GM12878 (cell line): ENCODE results near the gene LRRC7.

Experiments used
- ATF7 ChIP-seq: fragments of 450-650 bp; IDR thresholded peaks from 2 replicates; pipeline ENCODE4 v1.6.1; 2016; ENCODE audit warnings: low read depth, mild to moderate bottlenecking
- CHD2 ChIP-seq: IDR thresholded peaks from 2 replicates; pipeline ENCODE4 v1.6.1; 2011; ENCODE audit warnings: low read depth, low read length, improper control_type of control experiment, borderline replicate concordance
- CTCF ChIP-seq, 3 experiments: IDR thresholded peaks in 2 of 3; conservative IDR thresholded peaks in 1 of 3; 2 replicates each; pipeline ENCODE4 v1.5.1; 2011; ENCODE audit warnings: low read depth in 3 of 3, low read length in 3 of 3, mild to moderate bottlenecking in 3 of 3, control low read depth in 2 of 3, moderate library complexity in 2 of 3, inconsistent platforms in 1 of 3, mixed read lengths in 1 of 3; ENCODE audit not compliant: control insufficient read depth in 2 of 3, insufficient read depth in 1 of 3; ENCODE audit errors: extremely low read depth in 1 of 3
- NFIC ChIP-seq: IDR thresholded peaks from 2 replicates; pipeline ENCODE4 v1.6.1; 2012; ENCODE audit warnings: low read depth, mild to moderate bottlenecking, inconsistent platforms, low read length, moderate library complexity
- POLR2A ChIP-seq: IDR thresholded peaks from 2 replicates; pipeline ENCODE4 v1.6.1; 2011; ENCODE audit warnings: low read depth, mild to moderate bottlenecking, low read length
- RCOR1 ChIP-seq: conservative IDR thresholded peaks from 2 replicates; pipeline ENCODE4 v1.6.1; 2012; ENCODE audit warnings: low read depth, low read length, improper control_type of control experiment
- SMAD1 ChIP-seq: fragments of 450-650 bp; IDR thresholded peaks from 2 replicates; pipeline ENCODE4 v1.6.1; 2018; ENCODE audit warnings: mild to moderate bottlenecking, low read depth; ENCODE audit not compliant: partially characterized antibody
- STAT3 ChIP-seq: IDR thresholded peaks from 2 replicates; pipeline ENCODE4 v1.6.1; 2011; ENCODE audit warnings: low read depth, low read length, improper control_type of control experiment
- TBL1XR1 ChIP-seq: IDR thresholded peaks from 2 replicates; pipeline ENCODE4 v1.6.1; 2012; ENCODE audit warnings: low read depth, low read length, improper control_type of control experiment
- ZNF24 ChIP-seq: fragments of 450-650 bp; IDR thresholded peaks from 2 replicates; pipeline ENCODE4 v1.6.1; 2017; ENCODE audit warnings: antibody characterized with exemption, mild to moderate bottlenecking

DNA sequence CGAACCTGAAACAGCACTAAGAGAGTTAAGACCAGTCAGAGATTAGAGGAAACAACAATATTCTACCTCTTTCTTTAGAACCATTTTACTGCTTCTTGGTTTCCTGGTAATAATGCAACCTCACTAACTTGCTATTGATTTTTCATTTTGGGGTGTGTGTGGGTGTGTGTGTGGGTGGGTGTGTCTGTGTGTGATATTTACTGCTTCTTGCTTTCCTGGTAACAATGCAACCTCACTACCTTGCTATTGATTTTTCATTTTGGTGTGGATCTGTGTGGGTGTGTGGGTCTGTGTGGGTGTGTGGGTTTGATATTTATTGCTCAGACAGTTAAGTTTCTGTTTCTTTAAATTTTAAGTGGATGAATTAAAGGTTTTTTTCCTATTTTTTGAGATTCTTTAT lies 208.8 kb downstream of the LRRC7 start:
- TF ChIP-seq CHD2 = no peak
- TF ChIP-seq STAT3 = no peak
- TF ChIP-seq RCOR1 = no peak
- TF ChIP-seq NFIC = no peak
- TF ChIP-seq CTCF (IDR thresholded peaks at IDR 0.05 in 2 of 3, conservative IDR thresholded peaks at IDR 0.05 in 1 of 3; ENCODE audit: control insufficient read depth in 2 of 3, extremely low read depth in 1 of 3, insufficient read depth in 1 of 3, low read depth in 3 of 3, low read length in 3 of 3) = no peak
- no peak for TF ChIP-seq SMAD1
- TF ChIP-seq POLR2A = no peak
- no peak for TF ChIP-seq ATF7
- TF ChIP-seq TBL1XR1 = no peak
- no peak for TF ChIP-seq ZNF24
